HT1080 (cell line): ENCODE data around the gene GDPD5. TPM values are rescaled to one million over a fixed set of nuclear protein-coding genes. Genes with fewer than 3 reads are reported as not detected.

Experiments used
- DNase-seq: peaks from one replicate; pipeline ENCODE4 v3.0.0-alpha.2; 2015; ENCODE audit warnings: low read depth
- total RNA-seq: library from RNA; depleted of rRNA; stranded (reverse); fragments of >200 nt; shearing (Covaris generic); gene quantifications from 2 replicates; pipeline ENCODE4 v1.2.3, GENCODE V29; 2014

GDPD5 gene
- total RNA-seq, 1 experiment from 2014 or later: 53.2 TPM

GRCh38 chr11:75558939-75559843 lies 33.5 kb upstream of the GDPD5 start:
- peak; percentile 52 for DNase-seq

- peak; percentile 73 for DNase-seq
Observed at GRCh38 chr11:75557666-75558494, 32.1 kb upstream of the GDPD5 start.

GRCh38 chr11:75556275-75556674 lies 30.5 kb upstream of the GDPD5 start:
- no peak for DNase-seq

- DNase-seq: no peak
Observed at GRCh38 chr11:75555079-75555811, 29.5 kb upstream of the GDPD5 start.

- DNase-seq: peak; percentile 97
Observed at GRCh38 chr11:75554258-75555022, 28.7 kb upstream of the GDPD5 start.

- no peak for DNase-seq
Observed at GRCh38 chr11:75553889-75554257, 28.1 kb upstream of the GDPD5 start.

- DNase-seq: no peak
Observed at GRCh38 chr11:75553182-75553581, 27.4 kb upstream of the GDPD5 start.

GRCh38 chr11:75549370-75549958 lies 23.7 kb upstream of the GDPD5 start:
- DNase-seq: no peak

- DNase-seq: no peak
Observed at GRCh38 chr11:75548595-75549272, 23.0 kb upstream of the GDPD5 start.

- DNase-seq: peak; percentile 51
Observed at GRCh38 chr11:75547617-75548058, 21.9 kb upstream of the GDPD5 start.

- no peak for DNase-seq
Observed at GRCh38 chr11:75547177-75547576, 21.4 kb upstream of the GDPD5 start.

GRCh38 chr11:75543806-75544205 lies 18.1 kb upstream of the GDPD5 start:
- no peak for DNase-seq

- DNase-seq: no peak
Observed at GRCh38 chr11:75542088-75542438, 16.3 kb upstream of the GDPD5 start.

GRCh38 chr11:75541193-75542087 lies 15.7 kb upstream of the GDPD5 start:
- DNase-seq: no peak

GRCh38 chr11:75539459-75540334 lies 14.0 kb upstream of the GDPD5 start:
- DNase-seq: no peak

- DNase-seq: no peak
Observed at GRCh38 chr11:75538150-75538942, 12.6 kb upstream of the GDPD5 start.

GRCh38 chr11:75537740-75538139 lies 12.0 kb upstream of the GDPD5 start:
- no peak for DNase-seq
